Activated T-cell treated with anti-CD3 and anti-CD28 coated beads, Interleukin-2, amount 50 U/mL, for 1 hour (primary cell): Measurements from ENCODE around the gene RNF144B.
"Not testable (repeated sequence)": the region's sequence is repeated elsewhere in the genome, so short reads cannot be mapped to it uniquely, and the experiment has no call there.

Experiments
- DNase-seq: peaks from one replicate; pipeline ENCODE4 v3.0.0-alpha.2; 2020

RNF144B gene

DNA sequence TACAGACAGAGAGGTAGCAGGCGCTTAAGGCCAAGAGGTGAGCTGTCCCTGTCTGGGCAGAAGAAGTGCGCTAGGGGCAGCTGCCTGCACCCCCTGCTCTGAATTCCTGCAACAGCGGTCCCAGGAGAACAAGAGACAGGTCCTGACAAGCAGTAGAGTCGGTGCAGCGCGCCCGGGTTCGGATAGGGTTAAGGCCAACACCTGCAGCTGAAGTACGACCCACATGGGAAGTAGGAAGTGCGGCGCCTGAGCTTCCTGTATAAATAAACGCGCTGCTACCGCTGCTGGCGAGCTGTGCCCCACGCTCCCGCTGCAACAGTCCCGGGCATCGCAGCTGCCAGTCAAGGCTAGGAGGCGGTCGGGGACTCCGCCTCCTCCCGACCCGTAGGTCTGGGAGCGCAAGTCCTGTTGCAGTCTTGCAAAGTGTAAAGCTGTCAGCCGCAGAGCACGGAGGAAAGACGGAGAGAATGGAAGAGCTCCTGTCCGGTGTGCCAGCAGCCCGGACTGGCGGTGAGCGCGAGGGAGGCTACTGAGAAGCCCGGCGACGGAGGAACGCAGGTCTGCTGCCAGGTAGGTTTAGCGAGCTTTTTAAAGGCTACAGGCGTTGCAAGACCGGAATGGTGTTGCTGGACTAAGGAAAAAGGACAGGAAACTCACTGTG, at the start of gene RNF144B:
Gene RNF144B, plus strand, starts transcription at position 290 of the 661 bp plus-strand sequence. CDS start 12,185 bp downstream, outside the sequence.
- DNase-seq, result peak; percentile 69

DNA sequence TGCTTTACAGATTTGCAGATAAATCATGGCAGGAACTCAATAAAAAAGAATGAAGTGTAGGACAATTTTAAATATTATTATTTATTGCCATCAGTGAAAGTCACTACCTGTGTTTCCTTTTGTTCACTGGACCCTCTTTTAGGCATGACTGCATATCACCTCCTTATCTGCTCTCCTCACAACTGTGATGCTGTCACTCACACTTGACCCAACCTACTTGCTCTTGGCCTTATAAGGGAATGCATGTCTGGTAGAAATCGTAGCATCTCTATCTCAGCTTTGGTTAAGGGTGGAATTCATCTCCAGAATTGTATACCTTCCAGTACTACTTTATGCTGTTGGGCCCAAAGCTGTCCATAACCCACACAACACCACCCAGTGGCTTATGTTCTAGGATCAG, 47.6 kb upstream of the RNF144B start:
- no peak for DNase-seq

DNA sequence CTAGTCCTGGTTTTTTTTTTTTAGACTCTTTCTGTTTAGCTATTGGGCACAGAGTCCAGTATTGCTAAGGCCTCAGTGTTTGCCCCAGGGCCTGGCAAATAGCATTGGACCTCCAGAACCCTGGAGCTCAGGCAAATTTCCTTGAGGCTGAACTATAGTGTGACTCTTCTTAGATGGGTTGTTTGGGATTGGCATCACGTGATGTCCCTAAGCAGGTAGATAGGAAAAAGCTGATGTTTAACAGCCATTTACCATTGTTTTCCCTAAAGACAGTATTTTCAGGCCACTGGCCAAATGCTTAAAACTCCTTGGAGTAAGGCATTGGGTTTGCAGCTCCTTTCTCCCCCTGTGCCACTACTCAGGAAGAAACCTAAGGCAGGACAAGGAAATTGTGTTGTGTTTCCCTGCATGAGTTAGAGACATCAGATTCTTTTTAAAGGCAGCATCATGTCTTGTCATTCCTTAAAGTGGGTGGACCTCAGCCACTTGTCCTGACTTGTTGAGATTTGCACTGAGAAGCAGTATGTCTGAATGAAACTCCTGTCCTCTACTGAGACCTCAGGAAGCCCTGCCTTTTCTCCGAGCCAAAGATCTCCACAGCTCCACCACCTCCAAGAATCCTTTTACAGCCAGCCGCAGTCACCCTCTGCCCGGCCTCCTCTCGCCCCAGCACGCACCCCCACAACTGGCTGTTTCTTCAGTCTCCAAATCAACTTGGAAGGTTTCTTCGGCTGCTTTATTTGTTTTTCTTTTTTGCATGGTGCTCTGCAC, 46.2 kb upstream of the RNF144B start:
- no peak for DNase-seq

- DNase-seq, result no peak
These were observed 44.9 kb upstream of the RNF144B start for GRCh38 chr6:18342223-18342622.

GRCh38 chr6:18343741-18344140, 43.4 kb upstream of the RNF144B start:
- no peak for DNase-seq

GRCh38 chr6:18347021-18347577, 40.1 kb upstream of the RNF144B start:
- no peak for DNase-seq

DNA sequence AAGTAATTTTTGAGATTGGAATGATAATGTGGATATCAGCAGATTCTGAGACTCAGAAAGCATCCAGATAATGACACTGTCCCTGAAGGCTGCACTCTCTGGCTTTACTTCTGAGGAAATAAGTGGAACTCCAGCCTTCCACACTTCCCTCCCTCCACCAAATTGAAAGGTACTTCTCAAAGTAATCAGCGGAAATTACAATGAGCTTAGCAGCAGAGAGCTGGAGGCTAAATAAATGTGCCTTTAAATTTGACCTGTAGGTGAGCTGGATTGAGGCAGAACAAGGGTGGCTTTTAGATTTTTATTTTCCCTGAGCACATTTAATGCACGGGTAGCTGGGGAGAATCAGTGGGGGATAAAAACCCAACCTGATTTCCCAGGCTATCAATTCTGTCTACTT, 39.3 kb upstream of the RNF144B start:
- DNase-seq, result no peak

- no peak for DNase-seq
These were observed 37.8 kb upstream of the RNF144B start for GRCh38 chr6:18349386-18349785.

- DNase-seq, result no peak
These were observed 36.9 kb upstream of the RNF144B start for GRCh38 chr6:18350271-18350670.

DNA sequence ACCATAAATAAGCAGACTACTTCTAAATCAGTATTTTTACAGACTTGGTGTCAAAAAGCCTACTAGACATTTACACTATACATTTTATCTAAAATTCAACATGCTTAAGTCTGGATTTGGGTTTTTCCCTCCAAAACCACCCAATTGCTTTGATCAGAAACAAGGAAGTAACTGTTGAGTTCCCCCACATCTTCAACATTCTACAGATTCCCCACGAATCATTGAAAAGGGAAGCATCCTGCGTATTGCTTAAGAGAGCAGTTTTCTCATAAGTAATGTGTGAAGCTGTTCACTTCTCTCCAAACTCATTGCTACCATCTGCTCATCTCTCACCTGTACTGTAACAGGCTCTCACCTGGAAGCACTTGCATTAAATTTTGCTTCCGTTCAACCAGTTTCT, 36.4 kb upstream of the RNF144B start:
- DNase-seq, result no peak

GRCh38 chr6:18352001-18352400, 35.1 kb upstream of the RNF144B start:
- DNase-seq, result no peak

DNA sequence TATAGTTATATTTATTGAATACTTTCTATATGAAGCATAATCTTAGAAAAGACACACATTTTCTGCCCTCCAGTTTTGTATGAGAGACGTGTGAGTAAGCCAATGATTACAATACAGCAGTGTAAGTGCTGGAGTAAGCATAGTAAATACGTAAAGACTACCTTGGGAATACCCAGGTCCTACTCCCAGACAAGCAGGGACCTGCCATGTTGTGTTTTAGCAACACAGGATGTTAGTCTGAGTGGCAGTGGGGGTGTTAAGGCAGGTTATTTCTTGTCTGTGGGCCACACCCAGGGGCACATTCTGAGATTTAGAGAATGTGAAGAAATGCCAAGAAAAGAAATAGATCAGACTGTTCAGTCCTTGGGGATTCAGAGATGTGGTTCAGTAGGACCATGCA, 34.3 kb upstream of the RNF144B start:
- no peak for DNase-seq

DNA sequence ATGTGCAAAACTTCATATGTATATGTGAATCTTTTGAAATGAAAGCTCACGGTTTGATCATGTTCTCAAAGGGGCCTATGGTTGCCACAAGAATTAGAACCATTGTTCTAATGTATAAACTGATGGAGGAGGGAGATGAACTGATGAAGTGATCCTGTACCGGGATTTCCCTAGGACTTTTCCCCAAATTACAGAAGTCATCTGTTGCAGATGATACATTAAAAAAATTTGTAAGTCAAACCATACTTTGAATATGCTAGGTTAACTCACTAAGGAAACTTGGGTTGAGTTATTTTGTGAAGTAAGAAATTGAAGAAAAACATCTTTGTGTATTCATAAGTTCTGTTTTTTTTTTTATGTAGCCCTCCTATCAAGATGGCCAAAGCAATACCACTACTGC, 33.9 kb upstream of the RNF144B start:
- no peak for DNase-seq

DNA sequence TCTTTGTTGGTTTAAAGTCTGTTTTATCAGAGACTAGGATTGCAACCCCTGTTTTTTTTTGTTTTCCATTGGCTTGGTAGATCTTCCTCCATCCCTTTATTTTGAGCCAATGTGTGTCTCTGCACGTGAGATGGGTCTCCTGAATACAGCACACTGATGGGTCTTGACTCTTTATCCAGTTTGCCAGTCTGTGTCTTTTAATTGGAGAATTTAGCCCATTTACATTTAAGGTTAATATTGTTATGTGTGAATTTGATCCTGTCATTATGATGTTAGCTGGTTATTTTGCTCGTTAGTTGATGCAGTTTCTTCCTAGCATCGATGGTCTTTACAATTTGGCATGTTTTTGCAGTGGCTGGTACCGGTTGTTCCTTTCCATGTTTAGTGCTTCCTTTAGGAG, 29.6 kb upstream of the RNF144B start:
- not testable (repeated sequence) for DNase-seq

GRCh38 chr6:18359237-18359885, 27.8 kb upstream of the RNF144B start:
- no peak for DNase-seq

DNA sequence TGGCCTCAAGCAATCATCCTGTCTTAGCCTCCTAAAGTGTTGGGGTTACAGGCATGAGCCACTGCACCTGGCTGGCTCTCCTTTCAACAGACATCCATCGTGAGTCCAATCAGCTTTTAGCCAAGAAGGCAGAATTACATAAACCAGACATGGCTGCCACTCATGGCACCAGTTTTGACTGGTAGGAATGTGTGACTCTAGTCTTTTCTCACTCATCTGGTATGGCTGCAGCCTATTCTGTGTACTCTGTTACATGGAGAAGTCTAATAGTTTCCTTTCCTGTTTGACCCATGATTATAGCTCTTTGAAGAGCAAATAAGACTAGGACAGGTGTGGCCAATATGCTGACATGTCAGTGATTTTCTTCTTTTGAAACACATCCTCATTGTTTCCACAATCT, 27.0 kb upstream of the RNF144B start:
- DNase-seq, result no peak

- DNase-seq, result no peak
These were observed 25.0 kb upstream of the RNF144B start for GRCh38 chr6:18362058-18362561.

DNA sequence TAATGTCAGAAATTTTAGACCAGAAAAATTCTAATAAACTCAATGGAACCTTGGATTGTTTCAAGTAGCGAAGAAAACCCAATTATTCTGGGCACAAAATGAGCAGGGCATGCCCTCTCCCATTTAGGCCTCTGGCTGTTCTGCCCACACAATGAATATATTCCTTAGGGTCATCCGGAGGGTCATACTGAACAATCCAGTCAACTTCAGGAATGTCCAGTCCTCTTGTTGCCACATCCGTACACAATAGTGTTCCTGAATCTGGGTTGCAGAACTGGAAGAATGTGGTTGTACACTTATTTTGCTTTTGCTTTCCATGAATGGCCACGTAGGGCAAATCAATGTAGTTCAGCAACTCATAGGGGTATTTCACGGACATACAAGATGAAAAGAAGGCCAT, 23.4 kb upstream of the RNF144B start:
- no peak for DNase-seq

DNA sequence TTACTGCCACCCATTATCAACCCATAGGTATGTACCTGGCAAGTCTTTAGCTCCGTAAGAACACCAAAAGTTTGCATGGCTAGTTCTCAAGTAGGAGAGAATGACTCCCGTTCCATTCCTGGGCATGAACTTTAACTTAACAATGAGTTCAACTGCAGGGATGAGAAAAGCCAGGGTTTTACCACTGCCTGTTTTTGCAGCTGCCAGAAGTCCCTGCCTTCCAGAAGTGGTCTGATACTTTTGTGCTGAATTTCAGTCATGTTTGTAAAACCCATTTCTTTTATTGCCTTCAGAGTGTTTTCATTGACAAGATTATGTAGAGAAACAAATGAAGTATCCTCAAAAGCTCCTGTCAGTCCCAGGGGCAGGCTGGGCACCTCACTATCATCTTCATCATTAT, 22.6 kb upstream of the RNF144B start:
- not testable (repeated sequence) for DNase-seq

GRCh38 chr6:18367371-18367770, 19.8 kb upstream of the RNF144B start:
- DNase-seq, result no peak

DNA sequence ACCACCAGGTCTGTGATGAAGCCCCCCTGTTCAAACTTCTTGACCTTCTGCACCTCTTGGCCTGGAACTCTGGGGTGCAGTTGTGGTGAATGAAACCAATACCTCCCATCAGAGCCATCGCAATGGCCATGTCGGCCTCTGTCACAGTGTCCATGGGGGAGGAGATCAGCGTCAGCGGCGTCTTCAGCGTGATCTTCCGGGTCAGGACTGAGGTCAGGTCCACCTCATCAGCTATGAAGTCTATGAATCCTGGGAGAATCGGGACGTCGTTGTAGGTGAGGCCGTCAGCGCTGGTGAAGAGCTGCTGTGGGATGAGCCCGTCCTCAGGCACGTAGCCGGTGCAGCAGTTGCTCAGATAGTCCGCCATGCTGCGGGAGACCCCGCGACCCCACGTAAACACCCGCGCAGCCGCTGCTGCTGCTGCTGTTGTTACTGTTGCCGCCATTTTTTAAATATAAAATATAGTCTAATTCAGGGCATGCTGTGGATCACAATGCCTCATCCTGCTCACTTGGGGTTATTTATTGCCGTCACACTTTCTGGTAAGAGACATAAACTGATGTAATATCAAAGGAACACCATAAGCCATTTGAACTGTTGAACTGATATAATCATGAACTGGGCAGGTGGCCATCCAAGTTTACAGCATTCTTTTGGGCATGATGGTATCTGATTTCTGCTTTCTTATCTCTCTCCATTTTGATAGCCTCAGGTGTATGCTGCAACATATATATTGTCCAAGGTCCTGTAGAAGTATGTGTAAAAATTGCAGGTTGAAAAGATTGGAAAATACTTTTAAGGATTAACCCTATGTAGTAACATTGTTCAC, 18.7 kb upstream of the RNF144B start:
- DNase-seq, result no peak

GRCh38 chr6:18371010-18371409, 16.1 kb upstream of the RNF144B start:
- DNase-seq, result no peak

DNA sequence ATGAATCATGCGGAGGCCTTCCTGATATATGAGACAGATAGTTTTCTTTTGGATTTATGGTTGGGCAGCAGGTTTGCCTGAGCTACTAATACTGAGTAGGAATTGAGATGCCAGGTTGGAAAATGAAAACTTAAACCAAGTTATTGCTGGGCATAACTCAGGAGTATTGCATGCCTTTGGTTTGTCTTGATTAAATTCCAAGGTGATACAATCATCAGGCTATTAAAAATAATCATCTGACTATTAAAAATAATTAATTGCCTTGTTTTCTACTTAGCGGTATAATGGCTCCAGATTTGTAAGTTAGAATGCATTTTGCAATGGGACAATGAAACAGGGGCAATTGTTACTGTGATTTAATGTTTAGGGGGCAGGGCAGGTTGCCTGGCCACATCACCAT, 15.5 kb upstream of the RNF144B start:
- no peak for DNase-seq
